Stomach (tissue), 4 donors: ENCODE measurements around the gene FCGR3A.
"Not testable (repeated sequence)": the region's sequence is repeated elsewhere in the genome, so short reads cannot be mapped to it uniquely, and the experiment has no call there.

Experiments used
- EP300 ChIP-seq: sonication (generic); formaldehyde crosslinking; IDR thresholded peaks from one replicate; pipeline ENCODE4 v1.6.1; 2017; ENCODE audit warnings: antibody characterized with exemption
- POLR2A ChIP-seq, 4 donors: fragments of 450-650 bp; IDR thresholded peaks; one replicate each; pipeline ENCODE4 v1.6.1; 2016; ENCODE audit warnings: antibody characterized with exemption in 4 of 4, control low read depth in 2 of 4, mild to moderate bottlenecking in 1 of 4, moderate library complexity in 1 of 4
- POLR2AphosphoS5 ChIP-seq, 3 donors: sonication (generic); formaldehyde crosslinking; IDR thresholded peaks; one replicate each; pipeline ENCODE4 v1.6.1; 2016; ENCODE audit warnings: antibody characterized with exemption in 3 of 3
- TF ChIP-seq, protein P1 (sequence below), 7 experiments: fragments of 450-650 bp in 4 of 7; fragments of 200-600 bp in 3 of 7; sonication (generic) in 3 of 7; IDR thresholded peaks; one replicate each; pipeline ENCODE4 v1.5.1; 2016 to 2019; ENCODE audit warnings: antibody characterized with exemption in 7 of 7, control low read depth in 2 of 7, mild to moderate bottlenecking in 1 of 7

DNA sequence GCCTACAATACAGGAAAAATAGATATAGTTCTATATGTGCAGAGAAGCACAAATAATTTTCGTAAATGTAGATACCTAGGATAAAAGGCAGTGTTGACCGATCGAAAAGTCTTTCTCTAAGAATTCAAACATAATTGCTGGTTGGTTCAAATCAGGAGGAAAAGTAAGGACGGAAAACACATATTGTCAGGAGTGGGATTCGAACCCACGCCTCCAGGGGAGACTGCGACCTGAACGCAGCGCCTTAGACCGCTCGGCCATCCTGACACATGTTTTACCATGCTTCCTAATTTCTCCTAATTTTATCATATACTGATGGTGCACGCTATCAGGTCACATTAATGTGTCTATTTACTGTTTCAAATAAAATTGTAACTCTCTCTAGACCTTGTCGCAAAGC, 19.5 kb downstream of the FCGR3A start:
- TF ChIP-seq, protein P1, sequence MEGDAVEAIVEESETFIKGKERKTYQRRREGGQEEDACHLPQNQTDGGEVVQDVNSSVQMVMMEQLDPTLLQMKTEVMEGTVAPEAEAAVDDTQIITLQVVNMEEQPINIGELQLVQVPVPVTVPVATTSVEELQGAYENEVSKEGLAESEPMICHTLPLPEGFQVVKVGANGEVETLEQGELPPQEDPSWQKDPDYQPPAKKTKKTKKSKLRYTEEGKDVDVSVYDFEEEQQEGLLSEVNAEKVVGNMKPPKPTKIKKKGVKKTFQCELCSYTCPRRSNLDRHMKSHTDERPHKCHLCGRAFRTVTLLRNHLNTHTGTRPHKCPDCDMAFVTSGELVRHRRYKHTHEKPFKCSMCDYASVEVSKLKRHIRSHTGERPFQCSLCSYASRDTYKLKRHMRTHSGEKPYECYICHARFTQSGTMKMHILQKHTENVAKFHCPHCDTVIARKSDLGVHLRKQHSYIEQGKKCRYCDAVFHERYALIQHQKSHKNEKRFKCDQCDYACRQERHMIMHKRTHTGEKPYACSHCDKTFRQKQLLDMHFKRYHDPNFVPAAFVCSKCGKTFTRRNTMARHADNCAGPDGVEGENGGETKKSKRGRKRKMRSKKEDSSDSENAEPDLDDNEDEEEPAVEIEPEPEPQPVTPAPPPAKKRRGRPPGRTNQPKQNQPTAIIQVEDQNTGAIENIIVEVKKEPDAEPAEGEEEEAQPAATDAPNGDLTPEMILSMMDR (IDR thresholded peaks at IDR 0.05): not testable (repeated sequence)
- TF ChIP-seq POLR2A (IDR thresholded peaks at IDR 0.05); EP300: not testable (repeated sequence)
- peak in 1 of 3 donors; percentile 25 for TF ChIP-seq POLR2AphosphoS5 (IDR thresholded peaks at IDR 0.05)
